ENCODE data around the gene GSX1. TPM values are rescaled to one million over a fixed set of nuclear protein-coding genes. Genes with fewer than 3 reads are reported as not detected.

Gene GSX1
- total and polyA plus RNA-seq, 2 of the 4 experiments (the other 2 are of a cell fraction) = not detected

- Histone ChIP-seq H2BK120ac (ENCODE audit: low read depth, low read length) (no peak overlapping the region), H3K18ac (ENCODE audit: low read depth, low read length) (no peak overlapping the region), H3K36me3 (ENCODE audit: control insufficient read depth, insufficient read depth, low read length) (no peaks in the 10 kb centered on the region), H2BK20ac (ENCODE audit: low read depth, low read length) (no peak overlapping the region), H3K4me1 (ENCODE audit: control insufficient read depth, insufficient read depth, low read length) (no peaks in the 10 kb centered on the region), H3K27me3 (ENCODE audit: control insufficient read depth, insufficient read depth, low read length) (peaks cover 15% of the 10 kb centered on the region), H2AK9ac (replicated peaks; ENCODE audit: low read depth, low read length, poor library complexity) (no peak overlapping the region), H3K14ac (replicated peaks; ENCODE audit: low read depth, low read length) (no peak overlapping the region), H3K9me1 (ENCODE audit: insufficient read depth, low read length) (no peaks in the 10 kb centered on the region), H4K5ac (ENCODE audit: low read depth, low read length) (no peak overlapping the region), H3K9me3 (ENCODE audit: control insufficient read depth, insufficient read depth, low read length) (no peaks in the 10 kb centered on the region), H2BK15ac (ENCODE audit: low read depth, low read length) (no peak overlapping the region), H3K4me2 (ENCODE audit: low read depth, low read length) (no peak overlapping the region), H3K4ac (ENCODE audit: low read depth, low read length) (no peak overlapping the region), H3K27ac (ENCODE audit: insufficient read depth, low read length) (no peak overlapping the region), H4K91ac (ENCODE audit: insufficient read depth, low read depth, low read length) (no peak overlapping the region), H2BK5ac (ENCODE audit: low read depth, low read length, poor library complexity, severe bottlenecking) (no peak overlapping the region), H3K56ac (ENCODE audit: extremely low read depth, insufficient read depth, low read length) (no peak overlapping the region), H2AK5ac (ENCODE audit: low read depth, low read length) (no peak overlapping the region), H4K8ac (ENCODE audit: low read depth in 2 of 2, low read length in 2 of 2) (no peak overlapping the region), H3K4me3 (ENCODE audit: insufficient read depth, low read depth, low read length) (no peak overlapping the region), H3K79me1 (ENCODE audit: low read depth in 1 of 2, low read length in 2 of 2) (no peaks in the 10 kb centered on the region), H4K20me1 (ENCODE audit: insufficient read depth, low read length) (no peaks in the 10 kb centered on the region), H3K23ac (ENCODE audit: low read depth, low read length) (no peak overlapping the region), H3K9ac (ENCODE audit: low read depth, low read length) (no peak overlapping the region), H2AFZ (replicated peaks; ENCODE audit: low read length, poor library complexity) (no peak overlapping the region)
- intact Hi-C loops (cut with micrococcal nuclease) = no loop called here
- POLR2A ChIA-PET (ENCODE audit: unreplicated experiment) = interaction anchor here (0.6 kb wide), 1 partner anchor 241 kb away, joined by 3 read pairs; no protein-coding TSS in a partner anchor
- in situ Hi-C loops (cut with MboI; ENCODE audit: low sequenced_read_pairs) = no loop called here
- no peak for TF ChIP-seq USF2 (IDR thresholded peaks at IDR 0.05; ENCODE audit: low read depth, low read length)
- no peak for TF ChIP-seq MAFK (IDR thresholded peaks at IDR 0.05; ENCODE audit: low read depth, low read length)
- no peak for TF ChIP-seq ELK1 (IDR thresholded peaks at IDR 0.05; ENCODE audit: borderline replicate concordance, low read depth, low read length)
- no peak for TF ChIP-seq CTCF (conservative IDR thresholded peaks at IDR 0.05; ENCODE audit: low read depth, low read length)
- no peak for TF ChIP-seq POLR2A (IDR thresholded peaks at IDR 0.05; ENCODE audit: low read depth, low read length)
- TF ChIP-seq SMC3 (IDR thresholded peaks at IDR 0.05; ENCODE audit: low read depth, low read length) = no peak
- no peak for TF ChIP-seq CEBPB (IDR thresholded peaks at IDR 0.05; ENCODE audit: low read depth, low read length)
- TF ChIP-seq RAD21 (IDR thresholded peaks at IDR 0.05; ENCODE audit: low read length) = no peak
- TF ChIP-seq FOS (IDR thresholded peaks at IDR 0.05; ENCODE audit: low read depth, low read length) = no peak
- CTCF ChIA-PET = no interaction called here
- no peak for DNase-seq
- dilution Hi-C loops (cut with HindIII; ENCODE audit: low sequenced_read_pairs, unreplicated experiment) = no loop called here
- no TSS peak for BruUV-seq (replicated peaks)
- whole genome bisulfite sequencing, 2 experiments (ENCODE audit: extremely low coverage in 2 of 2, insufficient read length in 1 of 2) = 76% methylated on average over 5 of the region's 8 CpGs; no CpG with 5 or more reads in 1 of the 2 experiments
- ATAC-seq (ENCODE audit: low read depth) = no peak
Observed at GRCh38 chr13:27774169-27774568, 18.1 kb upstream of the GSX1 start.

Measured in IMR-90 (cell line).